Astrocyte (in vitro differentiated cells and primary cell): ENCODE data around the gene INAFM2. TPM values are rescaled to one million over a fixed set of nuclear protein-coding genes. Genes with fewer than 3 reads are reported as not detected.

Experiments
- DNase-seq: peaks from one replicate; pipeline ENCODE4 v3.0.0-alpha.2; 2010; ENCODE audit warnings: low read depth
- FAIRE-seq: peaks from 2 replicates; lab custom pipeline; 2011; peaks lifted over from hg19 to GRCh38; lab: Jason Lieb, UNC
- H2AFZ ChIP-seq: 2 replicates; pipeline ENCODE4 v1.6.0; 2012; ENCODE audit warnings: low read depth, low read length, inconsistent platforms
- H3K27ac ChIP-seq: 2 replicates; pipeline ENCODE4 v1.5.1; 2011; ENCODE audit warnings: low read depth, low read length, inconsistent platforms
- H3K27me3 ChIP-seq: 2 replicates; pipeline ENCODE4 v1.6.0; 2011; ENCODE audit warnings: low read length, inconsistent platforms; ENCODE audit not compliant: insufficient read depth
- H3K36me3 ChIP-seq: 2 replicates; pipeline ENCODE4 v1.5.1; 2011; ENCODE audit warnings: low read length, inconsistent platforms; ENCODE audit not compliant: insufficient read depth
- H3K4me1 ChIP-seq: 2 replicates; pipeline ENCODE4 v1.5.1; 2011; ENCODE audit warnings: low read length, inconsistent platforms; ENCODE audit not compliant: insufficient read depth
- H3K4me2 ChIP-seq: 2 replicates; pipeline ENCODE4 v1.6.0; 2012; ENCODE audit warnings: low read length, inconsistent platforms
- H3K4me3 ChIP-seq: 2 replicates; pipeline ENCODE4 v1.5.1; 2011; ENCODE audit warnings: low read depth, mild to moderate bottlenecking, low read length, inconsistent platforms; ENCODE audit not compliant: insufficient read depth
- H3K79me2 ChIP-seq: 2 replicates; pipeline ENCODE4 v1.6.0; 2012; ENCODE audit warnings: mild to moderate bottlenecking, low read length, inconsistent platforms; ENCODE audit not compliant: insufficient read depth
- H3K9ac ChIP-seq: 2 replicates; pipeline ENCODE4 v1.6.0; 2012; ENCODE audit warnings: mild to moderate bottlenecking, low read length, inconsistent platforms
- H3K9me3 ChIP-seq: 2 replicates; pipeline ENCODE4 v1.5.1; 2012; ENCODE audit warnings: low read depth, mild to moderate bottlenecking, low read length, inconsistent platforms; ENCODE audit not compliant: insufficient read depth
- H4K20me1 ChIP-seq: 2 replicates; pipeline ENCODE4 v1.6.0; 2012; ENCODE audit warnings: low read length, inconsistent platforms; ENCODE audit not compliant: insufficient read depth
- H3K27ac Mint-ChIP-seq: one replicate; pipeline ENCODE4 v1.8.0; 2021; ENCODE audit warnings: mild to moderate bottlenecking, mixed read lengths; ENCODE audit not compliant: unreplicated experiment
- H3K27me3 Mint-ChIP-seq: one replicate; pipeline ENCODE4 v1.8.0; 2021; ENCODE audit warnings: low read depth, mixed read lengths; ENCODE audit not compliant: unreplicated experiment
- H3K36me3 Mint-ChIP-seq: one replicate; pipeline ENCODE4 v1.8.0; 2021; ENCODE audit warnings: low read depth, mixed read lengths; ENCODE audit not compliant: unreplicated experiment
- H3K4me1 Mint-ChIP-seq: one replicate; pipeline ENCODE4 v1.8.0; 2021; ENCODE audit warnings: low read depth, mixed read lengths; ENCODE audit not compliant: unreplicated experiment
- H3K4me3 Mint-ChIP-seq: one replicate; pipeline ENCODE4 v1.8.0; 2021; ENCODE audit warnings: mild to moderate bottlenecking, moderate library complexity, mixed read lengths; ENCODE audit not compliant: unreplicated experiment
- H3K9me3 Mint-ChIP-seq: one replicate; pipeline ENCODE4 v1.8.0; 2021; ENCODE audit warnings: mild to moderate bottlenecking, mixed read lengths; ENCODE audit not compliant: unreplicated experiment
- EZH2 ChIP-seq: IDR thresholded peaks from 2 replicates; pipeline ENCODE4 v1.6.1; 2012; ENCODE audit warnings: mild to moderate bottlenecking, low read length, inconsistent platforms; ENCODE audit not compliant: insufficient read depth
- total RNA-seq: library from RNA; stranded (reverse); gene quantifications from 2 replicates; pipeline ENCODE4 v1.2.1, GENCODE V29; 2021
- TF ChIP-seq, protein P1 (sequence below): IDR thresholded peaks from 2 replicates; pipeline ENCODE4 v1.5.1; 2011; ENCODE audit warnings: low read depth, mild to moderate bottlenecking, inconsistent platforms, low read length, moderate library complexity; ENCODE audit not compliant: insufficient read depth

The INAFM2 gene
- total RNA-seq, 1 donor from 2014 or later = 41.2 TPM

DNA sequence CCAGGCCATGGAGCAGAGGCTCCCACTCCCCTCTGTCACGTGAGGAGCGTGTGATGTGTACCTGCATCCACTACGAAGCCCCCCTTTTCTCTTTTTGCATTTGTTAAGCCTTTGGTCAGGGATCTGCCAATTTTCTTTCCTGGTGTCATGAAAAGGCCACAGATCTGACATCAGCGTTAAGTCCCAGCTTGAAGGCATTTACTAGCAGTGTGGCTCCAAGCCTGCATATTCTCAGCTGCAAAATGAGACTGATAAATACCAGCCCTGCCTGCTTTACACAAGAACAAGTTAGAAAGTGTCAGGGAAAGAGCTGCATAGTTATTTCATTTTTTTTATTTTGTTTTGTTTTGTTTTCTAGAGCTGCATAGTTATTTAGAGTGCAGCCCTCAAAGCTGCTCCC, 38.3 kb upstream of the INAFM2 start:
- Mint-ChIP-seq H3K4me3 (peak overlapping the region; percentile 25), H3K27ac (peak overlapping the region; percentile 53), H3K4me1 (peaks cover 18% of the 10 kb centered on the region), H3K36me3 (peaks cover 2% of the 10 kb centered on the region), H3K27me3 (peaks cover 35% of the 10 kb centered on the region), H3K9me3 (no peaks in the 10 kb centered on the region)
- Histone ChIP-seq H3K36me3 (no peaks in the 10 kb centered on the region), H3K4me2 (peak overlapping the region; percentile 46), H3K79me2 (no peaks in the 10 kb centered on the region), H3K9ac (no peak overlapping the region), H3K27me3 (peaks cover 38% of the 10 kb centered on the region), H3K27ac (no peak overlapping the region), H3K4me3 (no peak overlapping the region), H3K9me3 (no peaks in the 10 kb centered on the region), H2AFZ (no peak overlapping the region), H4K20me1 (no peaks in the 10 kb centered on the region), H3K4me1 (peaks cover 24% of the 10 kb centered on the region)
- DNase-seq (no peak), FAIRE-seq (peak; percentile 13)
- TF ChIP-seq, protein P1, sequence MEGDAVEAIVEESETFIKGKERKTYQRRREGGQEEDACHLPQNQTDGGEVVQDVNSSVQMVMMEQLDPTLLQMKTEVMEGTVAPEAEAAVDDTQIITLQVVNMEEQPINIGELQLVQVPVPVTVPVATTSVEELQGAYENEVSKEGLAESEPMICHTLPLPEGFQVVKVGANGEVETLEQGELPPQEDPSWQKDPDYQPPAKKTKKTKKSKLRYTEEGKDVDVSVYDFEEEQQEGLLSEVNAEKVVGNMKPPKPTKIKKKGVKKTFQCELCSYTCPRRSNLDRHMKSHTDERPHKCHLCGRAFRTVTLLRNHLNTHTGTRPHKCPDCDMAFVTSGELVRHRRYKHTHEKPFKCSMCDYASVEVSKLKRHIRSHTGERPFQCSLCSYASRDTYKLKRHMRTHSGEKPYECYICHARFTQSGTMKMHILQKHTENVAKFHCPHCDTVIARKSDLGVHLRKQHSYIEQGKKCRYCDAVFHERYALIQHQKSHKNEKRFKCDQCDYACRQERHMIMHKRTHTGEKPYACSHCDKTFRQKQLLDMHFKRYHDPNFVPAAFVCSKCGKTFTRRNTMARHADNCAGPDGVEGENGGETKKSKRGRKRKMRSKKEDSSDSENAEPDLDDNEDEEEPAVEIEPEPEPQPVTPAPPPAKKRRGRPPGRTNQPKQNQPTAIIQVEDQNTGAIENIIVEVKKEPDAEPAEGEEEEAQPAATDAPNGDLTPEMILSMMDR = no peak
- TF ChIP-seq EZH2 = no peak

DNA sequence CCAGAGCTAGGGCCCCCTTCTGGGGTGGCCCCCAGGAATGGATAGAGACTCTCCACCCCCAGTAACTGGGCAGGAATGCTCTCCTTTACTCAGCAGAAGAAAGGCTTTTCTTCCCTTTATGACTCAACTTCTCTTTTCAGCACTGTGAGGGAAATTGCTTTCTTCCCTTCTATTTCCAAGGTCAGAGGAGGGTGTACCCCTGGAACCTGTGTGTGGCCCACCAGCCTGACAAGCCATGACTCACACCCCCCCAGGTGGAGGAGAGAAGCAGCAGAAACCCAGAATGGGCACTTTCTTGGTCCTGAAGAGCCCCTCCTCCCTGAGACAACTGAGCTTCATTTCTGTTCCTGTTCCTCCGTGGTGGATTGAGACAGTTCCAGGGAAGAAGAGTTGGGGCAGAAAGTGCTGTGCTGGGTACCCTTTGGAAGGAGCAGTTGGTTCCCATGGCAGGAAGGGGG, 37.9 kb upstream of the INAFM2 start:
- DNase-seq (no peak), FAIRE-seq (no peak)
- peaks cover 35% of the 10 kb centered on the region for H3K27me3 Mint-ChIP-seq
- Histone ChIP-seq H3K4me3 (no peak overlapping the region), H3K79me2 (no peaks in the 10 kb centered on the region), H3K4me2 (peak overlapping the region; percentile 46), H3K27me3 (peaks cover 36% of the 10 kb centered on the region), H3K9ac (no peak overlapping the region), H4K20me1 (no peaks in the 10 kb centered on the region), H2AFZ (no peak overlapping the region), H3K36me3 (no peaks in the 10 kb centered on the region), H3K9me3 (no peaks in the 10 kb centered on the region), H3K27ac (no peak overlapping the region), H3K4me1 (peaks cover 24% of the 10 kb centered on the region)
- TF ChIP-seq, protein P1 = no peak
- TF ChIP-seq EZH2 = no peak
- H3K36me3 Mint-ChIP-seq = peaks cover 2% of the 10 kb centered on the region
- no peaks in the 10 kb centered on the region for H3K9me3 Mint-ChIP-seq
- H3K4me3 Mint-ChIP-seq = peak overlapping the region; percentile 25
- peaks cover 18% of the 10 kb centered on the region for H3K4me1 Mint-ChIP-seq
- H3K27ac Mint-ChIP-seq = peak overlapping the region; percentile 53

DNA sequence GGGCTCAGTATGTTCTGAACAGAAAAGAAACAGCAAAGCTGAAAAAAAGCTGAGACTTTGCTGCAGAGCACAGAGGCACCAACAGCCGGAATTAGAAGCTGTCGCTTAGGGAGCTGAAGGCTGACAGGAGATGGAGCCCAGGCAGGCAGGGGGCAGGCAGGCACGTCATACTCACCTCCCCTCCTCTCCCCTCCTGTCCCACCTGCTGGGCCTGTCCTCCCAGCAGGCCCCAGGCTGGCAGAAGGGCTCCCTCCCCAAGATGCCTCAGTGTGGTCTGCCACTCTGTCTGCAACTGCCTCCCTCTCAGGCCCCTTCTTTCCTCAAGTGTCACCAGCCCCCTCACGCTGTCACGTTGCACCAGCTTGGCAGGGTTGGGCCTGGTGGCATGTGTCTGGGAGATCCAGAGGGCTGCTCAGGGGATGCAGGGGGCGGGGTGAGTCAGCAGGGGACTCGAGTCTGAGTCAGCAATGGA, 37.4 kb upstream of the INAFM2 start:
- no peaks in the 10 kb centered on the region for H3K36me3 ChIP-seq
- no peak overlapping the region for H3K27ac ChIP-seq
- no peak overlapping the region for H2AFZ ChIP-seq
- DNase-seq (no peak), FAIRE-seq (no peak)
- peaks cover 26% of the 10 kb centered on the region for H3K4me1 ChIP-seq
- H3K9ac ChIP-seq = no peak overlapping the region
- Mint-ChIP-seq H3K27ac (no peak overlapping the region), H3K36me3 (peaks cover 2% of the 10 kb centered on the region), H3K4me1 (peaks cover 18% of the 10 kb centered on the region), H3K27me3 (peaks cover 30% of the 10 kb centered on the region), H3K9me3 (no peaks in the 10 kb centered on the region), H3K4me3 (no peak overlapping the region)
- H3K27me3 ChIP-seq = peaks cover 31% of the 10 kb centered on the region
- H3K4me3 ChIP-seq = no peak overlapping the region
- no peaks in the 10 kb centered on the region for H3K79me2 ChIP-seq
- no peaks in the 10 kb centered on the region for H4K20me1 ChIP-seq
- peak overlapping the region; percentile 46 for H3K4me2 ChIP-seq
- no peaks in the 10 kb centered on the region for H3K9me3 ChIP-seq
- no peak for TF ChIP-seq EZH2
- TF ChIP-seq, protein P1 = no peak
